ENCODE results near the gene SERTAD1. TPM values are rescaled to one million over a fixed set of nuclear protein-coding genes. Genes with fewer than 3 reads are reported as not detected.

SERTAD1 gene
- total RNA-seq, 1 donor from 2014 or later, result 14.2 TPM

GRCh38 chr19:40416918-40417642, 8.7 kb downstream of the SERTAD1 start:
- Histone ChIP-seq H3K36me3 (no peaks in the 10 kb centered on the region), H3K27me3 (no peaks in the 10 kb centered on the region), H3K27ac (peak overlapping the region; percentile 47), H3K4me3 (no peak overlapping the region), H3K9me3 (no peaks in the 10 kb centered on the region), H3K4me1 (peaks cover 11% of the 10 kb centered on the region)
- TF ChIP-seq CTCF (IDR thresholded peaks at IDR 0.05), result no peak
- peak; percentile 44 to 57 for TF ChIP-seq POLR2AphosphoS5 (IDR thresholded peaks at IDR 0.05; ENCODE audit: insufficient read depth in 1 of 2, low read depth in 1 of 2)
- TF ChIP-seq POLR2A (IDR thresholded peaks at IDR 0.05), result peak in 1 of 2 donors; percentile 15
- intact Hi-C loops (cut with DNase I), result no loop called here
- peak in 1 of 2 donors; percentile 95 for DNase-seq (ENCODE audit: extremely low spot score in 2 of 2)

GRCh38 chr19:40415768-40416167, 10.0 kb downstream of the SERTAD1 start:
- TF ChIP-seq POLR2AphosphoS5 (IDR thresholded peaks at IDR 0.05; ENCODE audit: insufficient read depth in 1 of 2, low read depth in 1 of 2) (no peak), POLR2A (IDR thresholded peaks at IDR 0.05) (no peak), CTCF (IDR thresholded peaks at IDR 0.05) (no peak)
- intact Hi-C loops (cut with DNase I), result no loop called here
- no peaks in the 10 kb centered on the region for H3K36me3 ChIP-seq
- DNase-seq (ENCODE audit: extremely low spot score in 2 of 2), result no peak
- no peaks in the 10 kb centered on the region for H3K9me3 ChIP-seq
- no peaks in the 10 kb centered on the region for H3K27me3 ChIP-seq
- no peak overlapping the region for H3K27ac ChIP-seq
- H3K4me1 ChIP-seq, result peaks cover 15% of the 10 kb centered on the region
- H3K4me3 ChIP-seq, result no peak overlapping the region

- no peak for TF ChIP-seq CTCF (IDR thresholded peaks at IDR 0.05)
- no peak for TF ChIP-seq POLR2A (IDR thresholded peaks at IDR 0.05)
- TF ChIP-seq POLR2AphosphoS5 (IDR thresholded peaks at IDR 0.05; ENCODE audit: insufficient read depth in 1 of 2, low read depth in 1 of 2), result no peak
- DNase-seq (ENCODE audit: extremely low spot score in 2 of 2), result no peak
- Histone ChIP-seq H3K27me3 (no peaks in the 10 kb centered on the region), H3K36me3 (no peaks in the 10 kb centered on the region), H3K9me3 (no peaks in the 10 kb centered on the region), H3K27ac (no peak overlapping the region), H3K4me3 (no peak overlapping the region), H3K4me1 (peaks cover 17% of the 10 kb centered on the region)
- intact Hi-C loops (cut with DNase I), result no loop called here
Observed at GRCh38 chr19:40414542-40415535, 11.0 kb downstream of the SERTAD1 start.

GRCh38 chr19:40413291-40413845, 12.4 kb downstream of the SERTAD1 start, which contains the start of gene PRX:
PRX (minus strand) TSS chr19:40413378; CDS start chr19:40407932, 5,446 bp downstream.
- TF ChIP-seq POLR2AphosphoS5 (IDR thresholded peaks at IDR 0.05; ENCODE audit: insufficient read depth in 1 of 2, low read depth in 1 of 2), result no peak
- no peak for TF ChIP-seq CTCF (IDR thresholded peaks at IDR 0.05)
- TF ChIP-seq POLR2A (IDR thresholded peaks at IDR 0.05), result no peak
- Histone ChIP-seq H3K27me3 (no peaks in the 10 kb centered on the region), H3K4me1 (peaks cover 17% of the 10 kb centered on the region), H3K36me3 (no peaks in the 10 kb centered on the region), H3K9me3 (no peaks in the 10 kb centered on the region), H3K4me3 (no peak within 1 kb of the TSS), H3K27ac (peak within 1 kb of the TSS; percentile 44)
- intact Hi-C loops (cut with DNase I), result no loop called here
- peak in 1 of 2 donors; percentile 87 for DNase-seq (ENCODE audit: extremely low spot score in 2 of 2)

Data from vagina (tissue), 2 donors.